Mesenchymal stem cell (in vitro differentiated cells and primary cell): ENCODE data around the gene LAMC3.

ENCODE experiments used
- DNase-seq: peaks from one replicate; pipeline ENCODE4 v3.0.0-alpha.2; 2013
- H2AFZ ChIP-seq: one replicate; pipeline ENCODE4 v1.6.1; 2013; ENCODE audit warnings: low read depth, mild to moderate bottlenecking, control low read depth, inconsistent platforms, low read length, moderate library complexity
- H2AK5ac ChIP-seq: 2 replicates; pipeline ENCODE4 v1.6.1; 2013; ENCODE audit warnings: low read length, moderate library complexity, mild to moderate bottlenecking, inconsistent platforms; ENCODE audit not compliant: severe bottlenecking
- H2BK120ac ChIP-seq: one replicate; pipeline ENCODE4 v1.6.1; 2013; ENCODE audit warnings: low read depth, mild to moderate bottlenecking, inconsistent platforms, low read length, moderate library complexity
- H2BK12ac ChIP-seq, 2 experiments: one replicate each; pipeline ENCODE4 v1.6.1; 2013; ENCODE audit warnings: inconsistent platforms in 2 of 2, low read length in 2 of 2, mild to moderate bottlenecking in 2 of 2, moderate library complexity in 2 of 2, control low read depth in 1 of 2
- H2BK15ac ChIP-seq: one replicate; pipeline ENCODE4 v1.6.1; 2013; ENCODE audit warnings: mild to moderate bottlenecking, low read depth, inconsistent platforms; ENCODE audit not compliant: poor library complexity, severe bottlenecking
- H2BK5ac ChIP-seq: 2 replicates; pipeline ENCODE4 v1.6.1; 2013; ENCODE audit warnings: low read depth, mild to moderate bottlenecking, low read length, control low read depth, inconsistent platforms; ENCODE audit not compliant: poor library complexity, severe bottlenecking
- H3K14ac ChIP-seq, 2 experiments: one replicate each; pipeline ENCODE4 v1.6.1; 2013; ENCODE audit warnings: inconsistent platforms in 2 of 2, low read length in 2 of 2, control low read depth in 1 of 2, mild to moderate bottlenecking in 1 of 2, moderate library complexity in 1 of 2
- H3K18ac ChIP-seq, 2 experiments: one replicate each; pipeline ENCODE4 v1.6.1; 2013; ENCODE audit warnings: inconsistent platforms in 2 of 2, low read length in 2 of 2, control low read depth in 1 of 2, low read depth in 1 of 2, mild to moderate bottlenecking in 1 of 2
- H3K23ac ChIP-seq, 2 experiments: one replicate each; pipeline ENCODE4 v1.6.1; 2013; ENCODE audit warnings: inconsistent platforms in 2 of 2, low read length in 2 of 2, mild to moderate bottlenecking in 2 of 2, moderate library complexity in 2 of 2, control low read depth in 1 of 2
- H3K27ac ChIP-seq: 2 replicates; pipeline ENCODE4 v1.5.1; 2013; ENCODE audit warnings: mild to moderate bottlenecking, moderate library complexity, low read length, control low read depth, inconsistent platforms; ENCODE audit not compliant: poor library complexity, severe bottlenecking
- H3K27me3 ChIP-seq, 2 experiments: 2 replicates each; pipeline versions ENCODE4 v1.6.1 to v1.7.0; 2013; ENCODE audit warnings: low read length in 2 of 2, mild to moderate bottlenecking in 2 of 2, moderate library complexity in 2 of 2, control low read depth in 1 of 2, inconsistent platforms in 1 of 2; ENCODE audit not compliant: control insufficient read depth in 1 of 2, insufficient read depth in 1 of 2
- H3K36me3 ChIP-seq, 2 experiments: 2 replicates each; pipeline versions ENCODE4 v1.6.1 to v1.7.0; 2013; ENCODE audit warnings: low read length in 2 of 2, control low read depth in 1 of 2, inconsistent platforms in 1 of 2, low read depth in 1 of 2, mild to moderate bottlenecking in 1 of 2; ENCODE audit not compliant: insufficient read depth in 2 of 2, control insufficient read depth in 1 of 2
- H3K4ac ChIP-seq, 2 experiments: one replicate each; pipeline ENCODE4 v1.6.1; 2013; ENCODE audit warnings: inconsistent platforms in 2 of 2, low read length in 2 of 2, mild to moderate bottlenecking in 2 of 2, moderate library complexity in 2 of 2, control low read depth in 1 of 2, low read depth in 1 of 2
- H3K4me1 ChIP-seq: 2 replicates; pipeline ENCODE4 v1.6.1; 2013; ENCODE audit warnings: low read depth, low read length, control low read depth; ENCODE audit not compliant: control insufficient read depth, insufficient read depth
- H3K4me2 ChIP-seq: 2 replicates; pipeline ENCODE4 v1.6.1; 2013; ENCODE audit warnings: low read length, mild to moderate bottlenecking, inconsistent platforms; ENCODE audit not compliant: poor library complexity, severe bottlenecking
- H3K4me3 ChIP-seq, 2 experiments: 2 replicates each; pipeline versions ENCODE4 v1.5.1 to v1.7.0; 2013; ENCODE audit warnings: low read length in 2 of 2, mild to moderate bottlenecking in 2 of 2, control low read depth in 1 of 2, low read depth in 1 of 2; ENCODE audit not compliant: insufficient read depth in 1 of 2
- H3K79me1 ChIP-seq: replicated peaks from 2 replicates; pipeline ENCODE4 v1.6.1; 2013; ENCODE audit warnings: mild to moderate bottlenecking, control low read depth, low read length, inconsistent platforms; ENCODE audit not compliant: poor library complexity, severe bottlenecking
- H3K9ac ChIP-seq: 2 replicates; pipeline ENCODE4 v1.7.0; 2013; ENCODE audit warnings: mild to moderate bottlenecking, low read length, moderate library complexity
- H3K9me3 ChIP-seq: 2 replicates; pipeline ENCODE4 v1.7.0; 2013; ENCODE audit warnings: mild to moderate bottlenecking, low read length; ENCODE audit not compliant: control insufficient read depth
- H4K8ac ChIP-seq: one replicate; pipeline ENCODE4 v1.6.1; 2013; ENCODE audit warnings: inconsistent platforms, mild to moderate bottlenecking, low read length, moderate library complexity
- H4K91ac ChIP-seq: one replicate; pipeline ENCODE4 v1.6.1; 2013; ENCODE audit warnings: mild to moderate bottlenecking, low read length, inconsistent platforms
- WGBS: methylation state at CpG from one replicate; pipeline ENCODE4 v1.1.7; 2013; ENCODE audit warnings: mixed read lengths; 5-methylcytosine and 5-hydroxymethylcytosine counted together

LAMC3 gene

GRCh38 chr9:130985029-130985428 is 23.9 kb upstream of the LAMC3 start:
- Histone ChIP-seq H3K4ac (no peak overlapping the region), H4K91ac (no peak overlapping the region), H3K27ac (no peak overlapping the region), H4K8ac (no peak overlapping the region), H3K4me2 (no peak overlapping the region), H3K27me3 (peaks cover 31 to 86% of the 10 kb centered on the region in 2 experiments), H3K23ac (no peak overlapping the region), H2AFZ (no peak overlapping the region), H2BK120ac (no peak overlapping the region), H3K4me3 (no peak overlapping the region), H3K79me1 (no peaks in the 10 kb centered on the region), H3K14ac (no peak overlapping the region), H2AK5ac (no peak overlapping the region), H3K4me1 (peaks cover 2% of the 10 kb centered on the region), H2BK12ac (no peak overlapping the region), H2BK15ac (no peak overlapping the region), H3K36me3 (no peaks in the 10 kb centered on the region), H2BK5ac (no peak overlapping the region), H3K18ac (no peak overlapping the region), H3K9ac (no peak overlapping the region), H3K9me3 (no peaks in the 10 kb centered on the region)
- 91% methylated on average over 6 of the region's 6 CpGs for WGBS
- DNase-seq, result no peak

- Histone ChIP-seq H3K4me1 (peaks cover 2% of the 10 kb centered on the region), H2AFZ (no peak overlapping the region), H2BK120ac (no peak overlapping the region), H3K36me3 (no peaks in the 10 kb centered on the region), H3K4me2 (no peak overlapping the region), H3K27ac (no peak overlapping the region), H3K9ac (no peak overlapping the region), H3K18ac (no peak overlapping the region), H3K4ac (no peak overlapping the region), H3K23ac (no peak overlapping the region), H3K79me1 (no peaks in the 10 kb centered on the region), H3K27me3 (peaks cover 24 to 86% of the 10 kb centered on the region in 2 experiments), H2BK5ac (no peak overlapping the region), H3K9me3 (no peaks in the 10 kb centered on the region), H4K91ac (no peak overlapping the region), H2BK12ac (no peak overlapping the region), H3K14ac (no peak overlapping the region), H2BK15ac (no peak overlapping the region), H2AK5ac (no peak overlapping the region), H3K4me3 (no peak overlapping the region), H4K8ac (no peak overlapping the region)
- WGBS, result 85% methylated on average over 3 of the region's 5 CpGs
- no peak for DNase-seq
These were observed 23.3 kb upstream of the LAMC3 start for GRCh38 chr9:130985606-130986162.

DNA sequence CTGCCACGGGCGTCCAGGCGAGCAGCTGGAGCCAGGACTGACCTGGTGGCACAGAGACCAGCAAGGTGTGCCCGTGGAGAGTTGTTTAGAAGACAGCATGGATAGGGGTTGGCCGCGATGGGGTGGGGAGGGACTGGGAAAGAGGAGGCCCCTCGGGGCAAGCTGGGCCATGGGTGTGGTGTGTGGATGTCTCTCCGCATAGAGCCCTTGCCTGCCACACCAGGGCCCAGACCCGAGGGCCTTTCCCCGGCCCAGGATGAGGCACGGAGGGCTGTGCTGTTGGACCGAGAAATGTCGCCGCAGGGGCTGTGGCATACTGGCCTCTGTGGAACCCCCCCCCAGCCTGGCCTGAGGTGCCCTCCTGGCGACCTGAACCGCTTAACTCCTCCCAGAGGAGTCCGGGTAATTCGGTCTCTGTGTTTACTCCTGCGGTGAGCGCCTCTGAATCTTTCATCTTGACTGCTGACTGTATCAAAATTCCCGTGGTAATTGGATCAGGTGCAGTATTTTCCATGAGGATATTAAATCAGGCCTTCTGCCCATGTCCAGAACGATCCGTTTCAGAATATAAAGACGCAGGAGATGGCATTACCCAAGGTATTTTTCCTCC is 22.5 kb upstream of the LAMC3 start:
- no peak overlapping the region for H2AFZ ChIP-seq
- no peak overlapping the region for H2BK12ac ChIP-seq
- no peak for DNase-seq
- H4K91ac ChIP-seq, result no peak overlapping the region
- no peak overlapping the region for H3K23ac ChIP-seq
- H2BK120ac ChIP-seq, result no peak overlapping the region
- no peak overlapping the region for H3K4ac ChIP-seq
- H4K8ac ChIP-seq, result no peak overlapping the region
- peaks cover 21 to 86% of the 10 kb centered on the region in 2 experiments for H3K27me3 ChIP-seq
- H3K36me3 ChIP-seq, result no peaks in the 10 kb centered on the region
- H3K27ac ChIP-seq, result no peak overlapping the region
- H3K4me1 ChIP-seq, result peaks cover 2% of the 10 kb centered on the region
- no peak overlapping the region for H3K4me3 ChIP-seq
- H3K4me2 ChIP-seq, result no peak overlapping the region
- H3K9me3 ChIP-seq, result no peaks in the 10 kb centered on the region
- H2AK5ac ChIP-seq, result no peak overlapping the region
- WGBS, result 79% methylated on average over 24 of the region's 24 CpGs
- no peak overlapping the region for H3K18ac ChIP-seq
- no peak overlapping the region for H2BK5ac ChIP-seq
- H3K14ac ChIP-seq, result no peak overlapping the region
- H3K9ac ChIP-seq, result no peak overlapping the region
- no peak overlapping the region for H2BK15ac ChIP-seq
- no peaks in the 10 kb centered on the region for H3K79me1 ChIP-seq

GRCh38 chr9:130987054-130987453 is 21.9 kb upstream of the LAMC3 start:
- Histone ChIP-seq H3K4me1 (peaks cover 3% of the 10 kb centered on the region), H4K91ac (no peak overlapping the region)
- no peak for DNase-seq

More at GRCh38 chr9:130987054-130987453, 21.9 kb upstream of the LAMC3 start:
- H3K23ac ChIP-seq, result no peak overlapping the region
- H4K8ac ChIP-seq, result no peak overlapping the region
- H2BK15ac ChIP-seq, result peak overlapping the region; percentile 68
- no peaks in the 10 kb centered on the region for H3K9me3 ChIP-seq
- no peak overlapping the region for H2AFZ ChIP-seq
- no peak overlapping the region for H3K4ac ChIP-seq
- no peak overlapping the region for H3K4me2 ChIP-seq
- H2BK12ac ChIP-seq, result no peak overlapping the region
- no peak overlapping the region for H3K18ac ChIP-seq
- WGBS, result 82% methylated on average over 7 of the region's 7 CpGs
- peaks cover 17 to 86% of the 10 kb centered on the region in 2 experiments for H3K27me3 ChIP-seq
- no peak overlapping the region for H3K9ac ChIP-seq
- no peak overlapping the region for H3K4me3 ChIP-seq
- no peak overlapping the region for H2AK5ac ChIP-seq
- no peaks in the 10 kb centered on the region for H3K36me3 ChIP-seq
- no peak overlapping the region for H3K14ac ChIP-seq
- no peak overlapping the region for H3K27ac ChIP-seq
- H2BK120ac ChIP-seq, result no peak overlapping the region
- H2BK5ac ChIP-seq, result no peak overlapping the region
- no peaks in the 10 kb centered on the region for H3K79me1 ChIP-seq
